ENCODE results near the gene COL9A1.
"Not testable (repeated sequence)": the region's sequence is repeated elsewhere in the genome, so short reads cannot be mapped to it uniquely, and the experiment has no call there.

Gene COL9A1

DNA sequence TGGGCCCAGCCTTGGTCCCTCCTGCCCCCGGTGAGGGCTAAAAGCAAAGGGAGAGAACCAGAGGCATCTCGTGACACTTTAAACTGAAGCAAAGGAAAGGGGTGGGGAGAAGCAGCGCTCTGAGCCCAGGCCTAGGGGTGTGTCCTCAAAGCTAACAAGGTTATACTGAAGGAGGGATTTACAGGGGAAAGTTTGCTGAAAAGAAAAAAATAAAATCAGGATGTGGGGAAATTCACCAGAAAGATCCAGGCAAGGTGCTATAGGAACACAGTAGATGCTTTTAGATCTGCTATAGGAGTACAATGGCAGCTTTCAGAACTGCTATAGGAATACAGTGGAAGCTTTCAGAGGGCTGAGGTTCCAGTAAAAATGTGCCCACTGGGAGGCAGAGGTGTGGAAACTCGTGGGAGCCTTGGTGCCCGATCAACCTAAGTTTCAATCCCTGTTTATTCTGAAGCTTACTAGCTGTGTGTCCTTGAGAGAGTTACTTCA is at the start of gene COL9A1:
Gene COL9A1 (minus strand): TSS at position 51 of the 492 bp plus-strand sequence. CDS start 160 bp downstream, outside the sequence.
- DNase-seq (ENCODE audit: extremely low read depth, insufficient read length): no peak
- Histone ChIP-seq H3K27me3 (replicated peaks; ENCODE audit: control insufficient read depth, insufficient read depth, low read length) (no peaks in the 10 kb centered on the region), H3K36me3 (ENCODE audit: control insufficient read depth, insufficient read depth, low read length) (no peaks in the 10 kb centered on the region), H3K4me3 (replicated peaks; ENCODE audit: low read depth, low read length) (no peak within 1 kb of the TSS)
- TF ChIP-seq, protein P1, sequence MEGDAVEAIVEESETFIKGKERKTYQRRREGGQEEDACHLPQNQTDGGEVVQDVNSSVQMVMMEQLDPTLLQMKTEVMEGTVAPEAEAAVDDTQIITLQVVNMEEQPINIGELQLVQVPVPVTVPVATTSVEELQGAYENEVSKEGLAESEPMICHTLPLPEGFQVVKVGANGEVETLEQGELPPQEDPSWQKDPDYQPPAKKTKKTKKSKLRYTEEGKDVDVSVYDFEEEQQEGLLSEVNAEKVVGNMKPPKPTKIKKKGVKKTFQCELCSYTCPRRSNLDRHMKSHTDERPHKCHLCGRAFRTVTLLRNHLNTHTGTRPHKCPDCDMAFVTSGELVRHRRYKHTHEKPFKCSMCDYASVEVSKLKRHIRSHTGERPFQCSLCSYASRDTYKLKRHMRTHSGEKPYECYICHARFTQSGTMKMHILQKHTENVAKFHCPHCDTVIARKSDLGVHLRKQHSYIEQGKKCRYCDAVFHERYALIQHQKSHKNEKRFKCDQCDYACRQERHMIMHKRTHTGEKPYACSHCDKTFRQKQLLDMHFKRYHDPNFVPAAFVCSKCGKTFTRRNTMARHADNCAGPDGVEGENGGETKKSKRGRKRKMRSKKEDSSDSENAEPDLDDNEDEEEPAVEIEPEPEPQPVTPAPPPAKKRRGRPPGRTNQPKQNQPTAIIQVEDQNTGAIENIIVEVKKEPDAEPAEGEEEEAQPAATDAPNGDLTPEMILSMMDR (IDR thresholded peaks at IDR 0.05; ENCODE audit: insufficient read depth, low read length, poor library complexity, severe bottlenecking): no peak

DNA sequence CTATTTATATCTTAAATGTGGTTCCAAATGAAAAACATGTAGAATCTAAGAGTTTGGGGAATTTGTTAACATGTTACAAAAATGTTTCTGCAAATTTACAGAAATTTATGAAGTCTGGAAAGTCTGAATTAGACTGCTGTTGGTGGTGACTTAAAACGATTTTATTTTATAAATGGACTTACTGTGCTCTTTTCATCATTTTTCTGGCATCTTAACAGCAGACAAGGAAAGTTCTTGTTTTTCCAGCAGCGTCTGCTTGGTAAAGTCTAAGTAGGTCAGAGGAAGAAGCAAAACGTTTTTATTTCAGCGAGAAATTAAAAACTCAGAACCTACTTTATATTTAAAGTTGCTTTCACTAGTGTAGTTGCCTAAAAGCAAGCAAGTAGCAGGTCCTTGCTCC is 48.6 kb upstream of the COL9A1 start:
- Histone ChIP-seq H3K27me3 (replicated peaks; ENCODE audit: control insufficient read depth, insufficient read depth, low read length) (no peaks in the 10 kb centered on the region), H3K4me3 (replicated peaks; ENCODE audit: low read depth, low read length) (no peak overlapping the region), H3K36me3 (ENCODE audit: control insufficient read depth, insufficient read depth, low read length) (no peaks in the 10 kb centered on the region)
- DNase-seq (ENCODE audit: extremely low read depth, insufficient read length): no peak
- TF ChIP-seq, protein P1 (IDR thresholded peaks at IDR 0.05; ENCODE audit: insufficient read depth, low read length, poor library complexity, severe bottlenecking): no peak

- Histone ChIP-seq H3K4me3 (replicated peaks; ENCODE audit: low read depth, low read length) (no peak overlapping the region), H3K36me3 (ENCODE audit: control insufficient read depth, insufficient read depth, low read length) (no peaks in the 10 kb centered on the region), H3K27me3 (replicated peaks; ENCODE audit: control insufficient read depth, insufficient read depth, low read length) (no peaks in the 10 kb centered on the region)
- TF ChIP-seq, protein P1 (IDR thresholded peaks at IDR 0.05; ENCODE audit: insufficient read depth, low read length, poor library complexity, severe bottlenecking): no peak
- no peak for DNase-seq (ENCODE audit: extremely low read depth, insufficient read length)
Observed at GRCh38 chr6:70345619-70346018, 42.7 kb upstream of the COL9A1 start.

DNA sequence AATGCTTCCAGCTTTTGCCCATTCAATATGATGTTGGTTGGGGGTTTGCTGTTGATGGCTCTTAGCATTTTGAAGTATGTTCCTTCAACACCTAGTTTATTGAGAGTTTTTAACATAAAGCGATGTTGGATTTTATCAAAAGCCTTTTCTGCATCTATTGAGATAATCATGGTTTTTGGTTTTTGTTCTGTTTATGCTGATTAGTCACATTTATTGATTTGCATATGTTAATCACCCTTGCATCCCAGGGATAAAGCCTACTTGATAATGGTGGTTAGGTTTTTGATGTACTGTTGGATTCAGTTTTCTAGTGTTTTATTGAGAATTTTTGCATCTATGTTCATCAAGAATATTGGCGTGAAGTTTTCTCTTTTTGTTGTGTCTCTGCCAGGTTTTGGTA is 40.4 kb upstream of the COL9A1 start:
- DNase-seq (ENCODE audit: extremely low read depth, insufficient read length): no peak
- no peaks in the 10 kb centered on the region for H3K27me3 ChIP-seq (replicated peaks; ENCODE audit: control insufficient read depth, insufficient read depth, low read length)
- H3K36me3 ChIP-seq (ENCODE audit: control insufficient read depth, insufficient read depth, low read length): no peaks in the 10 kb centered on the region
- TF ChIP-seq, protein P1 (IDR thresholded peaks at IDR 0.05; ENCODE audit: insufficient read depth, low read length, poor library complexity, severe bottlenecking): no peak
- H3K4me3 ChIP-seq (replicated peaks; ENCODE audit: low read depth, low read length): no peak overlapping the region

- DNase-seq (ENCODE audit: extremely low read depth, insufficient read length); H3K27me3 ChIP-seq (replicated peaks; ENCODE audit: control insufficient read depth, insufficient read depth, low read length); H3K4me3 ChIP-seq (replicated peaks; ENCODE audit: low read depth, low read length); H3K36me3 ChIP-seq (ENCODE audit: control insufficient read depth, insufficient read depth, low read length): not testable (repeated sequence)
Observed at GRCh38 chr6:70339810-70340209, 36.9 kb upstream of the COL9A1 start.

DNA sequence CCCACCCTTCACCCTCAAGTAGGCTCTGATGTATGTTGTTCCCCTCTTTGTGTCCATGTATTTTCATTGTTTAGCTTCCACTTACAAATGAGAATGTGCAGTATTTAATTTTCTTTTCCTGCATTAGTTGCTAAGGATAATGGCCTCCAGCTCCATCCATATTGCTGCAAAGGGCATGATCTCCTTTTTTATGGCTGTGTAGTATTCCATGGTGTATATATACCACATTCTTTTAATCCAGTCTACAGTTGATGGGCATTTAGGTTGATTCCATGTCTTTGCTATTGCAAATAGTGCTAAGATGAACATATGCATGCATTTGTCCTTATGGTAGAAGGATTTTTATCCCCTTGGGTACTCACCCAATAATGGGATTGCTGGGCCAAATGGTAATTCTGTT is 35.9 kb upstream of the COL9A1 start:
- H3K36me3 ChIP-seq (ENCODE audit: control insufficient read depth, insufficient read depth, low read length): no peaks in the 10 kb centered on the region
- no peak for DNase-seq (ENCODE audit: extremely low read depth, insufficient read length)
- H3K27me3 ChIP-seq (replicated peaks; ENCODE audit: control insufficient read depth, insufficient read depth, low read length): no peaks in the 10 kb centered on the region; the same call in 1 of the 2 replicates
- TF ChIP-seq, protein P1 (IDR thresholded peaks at IDR 0.05; ENCODE audit: insufficient read depth, low read length, poor library complexity, severe bottlenecking): no peak
- H3K4me3 ChIP-seq (replicated peaks; ENCODE audit: low read depth, low read length): no peak overlapping the region

Data from GM06990 (cell line).